Neutrophil (primary cell): Measurements from ENCODE around the gene PPP1R37.
A peak's percentile ranks its signal among the peaks of the same experiment; 100 is the strongest.

ENCODE experiments used
- H3K27ac ChIP-seq: fragments of 200-600 bp; sonication (generic); 2 replicates; pipeline ENCODE4 v1.5.1; 2016; ENCODE audit warnings: mild to moderate bottlenecking, moderate library complexity
- H3K27me3 ChIP-seq: fragments of 200-600 bp; sonication (generic); 2 replicates; pipeline ENCODE4 v1.6.0; 2016; ENCODE audit warnings: mild to moderate bottlenecking
- H3K36me3 ChIP-seq: fragments of 200-600 bp; sonication (generic); 2 replicates; pipeline ENCODE4 v1.5.1; 2017
- H3K4me1 ChIP-seq, 2 experiments: fragments of 200-600 bp in 1 of 2; sonication (generic) in 1 of 2; 1 replicate in 1 of 2; 2 replicates in 1 of 2; pipeline versions ENCODE4 v1.5.1 to v1.6.1; 2013 to 2016; ENCODE audit warnings: low read depth in 1 of 2, low read length in 1 of 2, mild to moderate bottlenecking in 1 of 2, moderate library complexity in 1 of 2; ENCODE audit not compliant: control insufficient read depth in 1 of 2, insufficient read depth in 1 of 2
- H3K4me3 ChIP-seq, 2 experiments: fragments of 200-600 bp in 1 of 2; sonication (generic) in 1 of 2; 1 replicate in 1 of 2; 2 replicates in 1 of 2; pipeline ENCODE4 v1.5.1; 2013 to 2016; ENCODE audit warnings: low read depth in 1 of 2, low read length in 1 of 2, mild to moderate bottlenecking in 1 of 2, moderate library complexity in 1 of 2
- H3K9me3 ChIP-seq: fragments of 200-600 bp; sonication (generic); 2 replicates; pipeline ENCODE4 v1.5.1; 2016
- TF ChIP-seq, protein P1 (sequence below): fragments of 200-600 bp; sonication (generic); IDR thresholded peaks from 2 replicates; pipeline ENCODE4 v1.5.1; 2016; ENCODE audit warnings: antibody characterized with exemption

PPP1R37 gene

DNA sequence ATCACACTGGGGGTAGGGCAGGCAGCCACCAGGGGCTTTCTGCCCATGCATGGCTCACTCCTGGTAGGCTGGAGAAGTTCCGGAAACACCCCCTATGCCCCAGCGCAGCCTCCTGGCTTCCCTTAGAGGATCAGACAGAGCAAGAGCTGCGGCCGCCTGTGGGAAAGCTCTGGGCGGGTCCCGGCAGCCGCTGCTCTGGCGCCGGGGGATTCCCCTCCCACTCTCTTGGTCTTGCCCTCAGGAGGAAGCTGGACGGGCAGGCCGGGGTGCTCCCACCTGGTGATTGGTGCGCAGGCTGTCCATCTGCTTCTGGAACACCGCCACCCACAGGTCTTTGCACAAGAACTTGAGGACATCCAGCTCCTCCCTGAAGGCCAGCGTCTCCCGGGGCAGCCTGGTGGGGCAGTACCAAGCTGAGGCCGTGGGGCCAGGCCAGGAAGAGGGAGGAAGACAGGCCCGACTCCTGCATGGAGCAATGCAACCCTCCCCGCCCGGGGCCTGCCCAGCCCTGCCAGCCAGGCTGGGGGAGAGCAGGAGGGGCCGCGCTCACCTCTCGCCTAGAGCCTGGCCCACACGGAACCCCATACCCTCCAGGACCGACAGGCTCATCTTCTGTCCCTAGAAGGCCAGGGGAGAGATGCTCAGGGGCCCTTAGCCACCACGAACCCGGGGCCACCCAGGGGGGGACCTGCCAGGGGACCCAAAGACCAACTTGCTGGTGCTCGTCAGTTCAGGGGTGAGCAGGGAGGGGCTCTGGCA is 71.8 kb downstream of the PPP1R37 start:
- H3K4me1 ChIP-seq: peaks cover 45 to 48% of the 10 kb centered on the region in 2 experiments
- H3K4me3 ChIP-seq: no peak overlapping the region

DNA sequence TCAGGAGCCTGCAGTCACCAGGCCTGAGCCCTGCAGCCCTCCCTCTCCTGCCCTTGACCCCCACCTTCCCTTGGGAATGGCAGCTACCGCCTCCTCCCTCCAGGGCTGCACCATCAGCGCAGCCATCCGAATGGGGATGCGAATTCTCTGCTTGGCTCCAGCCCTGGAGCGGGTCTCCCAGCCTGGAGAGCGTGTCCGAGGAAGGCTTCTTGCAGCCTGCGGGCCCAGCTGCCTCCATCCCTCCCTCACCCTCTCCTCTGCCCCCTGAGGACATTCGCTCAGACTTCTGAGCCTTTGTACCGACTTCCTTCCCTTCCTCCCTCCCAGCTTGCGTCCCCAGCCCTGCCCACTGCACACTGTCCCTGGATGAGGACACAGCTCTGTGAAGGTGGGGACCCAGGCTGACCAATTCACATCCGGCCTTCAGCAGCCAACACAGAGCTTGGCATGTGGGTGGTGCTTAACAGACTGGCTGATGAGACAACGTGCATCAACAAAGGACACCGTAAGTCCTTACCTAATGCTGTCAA is 73.8 kb downstream of the PPP1R37 start:
- no peaks in the 10 kb centered on the region for H3K9me3 ChIP-seq
- H3K4me1 ChIP-seq: peaks cover 65 to 69% of the 10 kb centered on the region in 2 experiments
- no peaks in the 10 kb centered on the region for H3K36me3 ChIP-seq
- TF ChIP-seq, protein P1, sequence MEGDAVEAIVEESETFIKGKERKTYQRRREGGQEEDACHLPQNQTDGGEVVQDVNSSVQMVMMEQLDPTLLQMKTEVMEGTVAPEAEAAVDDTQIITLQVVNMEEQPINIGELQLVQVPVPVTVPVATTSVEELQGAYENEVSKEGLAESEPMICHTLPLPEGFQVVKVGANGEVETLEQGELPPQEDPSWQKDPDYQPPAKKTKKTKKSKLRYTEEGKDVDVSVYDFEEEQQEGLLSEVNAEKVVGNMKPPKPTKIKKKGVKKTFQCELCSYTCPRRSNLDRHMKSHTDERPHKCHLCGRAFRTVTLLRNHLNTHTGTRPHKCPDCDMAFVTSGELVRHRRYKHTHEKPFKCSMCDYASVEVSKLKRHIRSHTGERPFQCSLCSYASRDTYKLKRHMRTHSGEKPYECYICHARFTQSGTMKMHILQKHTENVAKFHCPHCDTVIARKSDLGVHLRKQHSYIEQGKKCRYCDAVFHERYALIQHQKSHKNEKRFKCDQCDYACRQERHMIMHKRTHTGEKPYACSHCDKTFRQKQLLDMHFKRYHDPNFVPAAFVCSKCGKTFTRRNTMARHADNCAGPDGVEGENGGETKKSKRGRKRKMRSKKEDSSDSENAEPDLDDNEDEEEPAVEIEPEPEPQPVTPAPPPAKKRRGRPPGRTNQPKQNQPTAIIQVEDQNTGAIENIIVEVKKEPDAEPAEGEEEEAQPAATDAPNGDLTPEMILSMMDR: no peak
- peak overlapping the region; percentile 45 for H3K27ac ChIP-seq
- H3K4me3 ChIP-seq: no peak overlapping the region
- H3K27me3 ChIP-seq: no peaks in the 10 kb centered on the region

More for the DNA sequence above, 71.8 kb downstream of the PPP1R37 start:
- no peaks in the 10 kb centered on the region for H3K36me3 ChIP-seq
- H3K27ac ChIP-seq: no peak overlapping the region
- TF ChIP-seq, protein P1: no peak
- peaks cover 15% of the 10 kb centered on the region for H3K27me3 ChIP-seq
- H3K9me3 ChIP-seq: no peaks in the 10 kb centered on the region

DNA sequence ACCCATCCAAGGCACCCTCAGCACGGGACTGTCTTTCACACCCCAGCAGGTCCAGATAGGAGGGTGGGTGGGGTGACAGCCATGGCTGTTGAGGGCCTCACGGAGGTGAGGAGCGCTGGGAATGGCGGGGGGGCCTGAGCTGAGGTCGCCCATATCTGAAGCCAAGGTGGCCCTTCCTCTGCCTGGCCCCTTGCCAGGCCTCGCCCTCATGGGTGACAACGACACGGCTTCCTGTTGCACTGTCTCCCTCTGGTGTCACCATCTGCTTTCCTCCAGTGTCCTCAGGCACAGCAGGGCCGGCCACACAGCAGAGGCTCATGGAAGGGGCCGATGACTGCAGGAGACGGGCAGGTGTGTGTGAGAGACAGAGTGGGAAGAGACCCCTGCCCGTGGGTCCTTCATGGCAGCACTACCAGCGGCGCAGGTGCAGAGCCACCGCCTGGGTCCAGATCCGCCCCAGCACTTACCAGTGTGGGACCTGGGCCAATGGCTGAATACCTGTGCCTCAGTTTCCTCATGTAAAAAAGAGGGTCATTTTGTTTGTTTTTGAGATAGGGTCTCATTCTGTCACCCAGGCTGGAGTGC is 75.9 kb downstream of the PPP1R37 start:
- H3K4me1 ChIP-seq: peaks cover 76 to 83% of the 10 kb centered on the region in 2 experiments

DNA sequence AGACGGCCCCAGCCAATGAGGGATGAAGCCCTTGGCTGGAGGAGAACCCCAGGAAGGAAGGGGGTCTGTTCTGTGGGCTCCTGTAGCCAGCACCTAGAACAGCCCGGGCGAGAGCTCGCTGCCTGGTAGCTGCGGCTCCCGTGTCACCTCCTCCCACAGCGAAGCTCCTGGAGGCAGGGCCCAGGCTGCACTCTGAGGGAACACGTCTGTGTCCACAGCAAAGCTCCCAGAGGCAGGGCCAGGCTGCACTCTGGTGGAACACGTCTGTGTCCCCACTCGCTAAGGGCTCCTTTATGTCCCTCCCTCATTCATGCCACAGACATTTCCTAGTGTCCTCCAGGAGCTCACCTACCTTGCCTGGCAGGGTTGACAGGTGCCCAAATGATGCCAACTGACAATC is 76.6 kb downstream of the PPP1R37 start:
- TF ChIP-seq, protein P1: no peak
- H3K27me3 ChIP-seq: no peaks in the 10 kb centered on the region
- peaks cover 78 to 85% of the 10 kb centered on the region in 2 experiments for H3K4me1 ChIP-seq
- no peaks in the 10 kb centered on the region for H3K36me3 ChIP-seq
- no peak overlapping the region for H3K4me3 ChIP-seq
- H3K9me3 ChIP-seq: no peaks in the 10 kb centered on the region
- peak overlapping the region; percentile 65 for H3K27ac ChIP-seq

More for the DNA sequence above, 75.9 kb downstream of the PPP1R37 start:
- H3K36me3 ChIP-seq: no peaks in the 10 kb centered on the region
- no peaks in the 10 kb centered on the region for H3K9me3 ChIP-seq
- H3K27me3 ChIP-seq: no peaks in the 10 kb centered on the region
- H3K27ac ChIP-seq: peak overlapping the region; percentile 65
- no peak overlapping the region for H3K4me3 ChIP-seq
- TF ChIP-seq, protein P1: no peak

DNA sequence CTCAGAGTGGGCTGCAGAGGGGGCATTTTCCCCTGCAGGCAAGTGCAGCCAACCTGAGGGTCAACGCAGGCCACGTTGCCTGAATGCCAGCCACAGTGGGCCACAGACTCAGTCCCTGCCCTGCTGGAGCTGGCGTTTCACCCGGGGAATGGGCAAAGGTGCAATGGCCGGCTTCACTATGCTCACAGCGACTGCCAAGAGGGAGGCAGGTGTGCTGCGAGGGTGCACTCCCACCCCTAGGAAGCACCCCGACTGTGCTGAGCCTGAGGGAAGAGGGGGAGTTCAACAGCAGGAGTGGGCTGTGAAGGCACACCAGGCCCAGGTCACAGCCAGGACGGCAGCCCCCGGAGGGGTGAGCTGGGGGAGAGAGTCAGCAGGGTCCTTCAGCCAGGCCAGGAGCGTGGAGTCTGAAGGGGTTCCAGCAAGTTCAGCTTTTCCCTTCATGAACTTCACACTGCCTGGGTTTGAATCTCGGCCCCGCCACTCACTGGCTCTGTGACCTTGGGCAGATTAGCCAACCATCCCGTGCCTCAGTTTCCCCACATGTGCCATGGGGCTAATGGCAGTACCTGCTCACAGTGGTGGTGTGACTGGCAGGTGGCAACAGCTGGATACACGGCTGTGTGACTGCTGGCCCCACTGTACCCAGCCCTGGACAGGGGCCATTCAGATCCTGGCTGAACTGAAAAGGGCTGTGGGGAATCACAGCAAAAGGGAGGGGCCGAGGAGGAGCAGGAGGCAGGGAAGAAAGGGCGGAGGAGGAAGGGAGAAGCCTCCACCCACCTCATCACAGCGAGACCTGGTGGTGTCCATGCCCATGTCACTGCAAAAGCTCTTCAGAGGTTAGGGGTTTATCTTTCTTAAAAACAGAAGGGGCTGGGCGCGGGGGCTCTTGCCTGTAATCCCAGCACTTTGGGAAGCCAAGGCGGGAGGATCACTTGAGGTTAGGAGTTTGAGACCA is 77.4 kb downstream of the PPP1R37 start:
- Histone ChIP-seq H3K9me3 (no peaks in the 10 kb centered on the region), H3K4me3 (no peak overlapping the region), H3K27me3 (no peaks in the 10 kb centered on the region), H3K27ac (peak overlapping the region; percentile 52), H3K36me3 (no peaks in the 10 kb centered on the region), H3K4me1 (peaks cover 73 to 80% of the 10 kb centered on the region in 2 experiments)
- TF ChIP-seq, protein P1: no peak
